Breast epithelium (tissue), 3 donors: ENCODE measurements around the gene DNAJB4.

Experiments
- CTCF ChIP-seq, 3 donors: fragments of 450-650 bp; IDR thresholded peaks; one replicate each; pipeline ENCODE4 v1.5.1; 2016 to 2017; ENCODE audit warnings: antibody characterized with exemption in 3 of 3, mild to moderate bottlenecking in 3 of 3, moderate library complexity in 3 of 3
- POLR2A ChIP-seq: fragments of 450-650 bp; IDR thresholded peaks from one replicate; pipeline ENCODE4 v1.6.1; 2016; ENCODE audit warnings: antibody characterized with exemption, mild to moderate bottlenecking, moderate library complexity

GRCh38 chr1:78033797-78034172 is 29.0 kb downstream of the DNAJB4 start:
- TF ChIP-seq CTCF (IDR thresholded peaks at IDR 0.05): no peak
- TF ChIP-seq POLR2A: no peak
